Gastrocnemius medialis (tissue), 4 donors: ENCODE data around the gene FOXJ1. TPM values are rescaled to one million over a fixed set of nuclear protein-coding genes. Genes with fewer than 3 reads are reported as not detected.

Experiments used
- ATAC-seq, 2 donors: fragments of 150-250 bp; one replicate each; pipeline ENCODE4 v1.9.1; 2016
- DNase-seq, 2 donors: peaks; one replicate each; pipeline ENCODE4 v3.0.0-alpha.2; 2019
- H3K27ac ChIP-seq, 4 donors: fragments of 200-600 bp; sonication (generic); 1 replicate in 1 of 4; 2 replicates in 3 of 4; pipeline ENCODE4 v1.5.1; 2016 to 2018; ENCODE audit warnings: mild to moderate bottlenecking in 2 of 4, moderate library complexity in 1 of 4
- H3K27me3 ChIP-seq, 3 donors: fragments of 200-600 bp; sonication (generic) in 2 of 3; 1 replicate in 1 of 3; 2 replicates in 2 of 3; pipeline versions ENCODE4 v1.5.1 to v1.6.0; 2016 to 2019; ENCODE audit warnings: mild to moderate bottlenecking in 1 of 3, moderate library complexity in 1 of 3
- H3K36me3 ChIP-seq, 2 donors: fragments of 200-600 bp; sonication (generic) in 1 of 2; one replicate each; pipeline ENCODE4 v1.5.1; 2017 to 2018
- H3K4me1 ChIP-seq, 2 donors: fragments of 200-600 bp; sonication (generic) in 1 of 2; one replicate each; pipeline ENCODE4 v1.5.1; 2016 to 2017; ENCODE audit warnings: mild to moderate bottlenecking in 2 of 2
- H3K4me3 ChIP-seq, 4 donors: fragments of 200-600 bp; sonication (generic) in 3 of 4; 1 replicate in 1 of 4; 2 replicates in 3 of 4; pipeline ENCODE4 v1.5.1; 2016 to 2019; ENCODE audit warnings: mild to moderate bottlenecking in 2 of 4
- H3K9me3 ChIP-seq, 3 donors: fragments of 200-600 bp; sonication (generic) in 2 of 3; 1 replicate in 1 of 3; 2 replicates in 2 of 3; pipeline ENCODE4 v1.5.1; 2016 to 2019
- POLR2A ChIP-seq, 2 donors: fragments of 450-650 bp; IDR thresholded peaks; one replicate each; pipeline ENCODE4 v1.6.1; 2017; ENCODE audit warnings: antibody characterized with exemption in 2 of 2, mild to moderate bottlenecking in 2 of 2, moderate library complexity in 2 of 2
- in situ Hi-C, 4 donors: fragments of 200-750 bp; cut with MboI; loops; one replicate each; pipeline versions ENCODE4 v1.15.0 to v1.8.0; 2017; ENCODE audit warnings: low sequenced_read_pairs in 4 of 4
- intact Hi-C: fragments of 100-400 bp; cut with DNase I; formaldehyde crosslinking; loops from one replicate; pipeline ENCODE4 v1.15.1; 2023; ENCODE audit warnings: low total_unique reads
- total RNA-seq, 4 donors: library from RNA; depleted of rRNA; stranded (reverse); fragments of >200 nt; gene quantifications; one replicate each; pipeline versions ENCODE4 v1.1.0 to v1.2.3, GENCODE V29; 2016
- TF ChIP-seq, protein P1 (sequence below), 5 experiments: fragments of 450-650 bp in 3 of 5; fragments of 200-600 bp in 2 of 5; sonication (generic) in 2 of 5; IDR thresholded peaks in 4 of 5; conservative IDR thresholded peaks in 1 of 5; 1 replicate in 4 of 5; 2 replicates in 1 of 5; pipeline ENCODE4 v1.5.1; 2016 to 2019; ENCODE audit warnings: antibody characterized with exemption in 5 of 5, mild to moderate bottlenecking in 3 of 5, moderate library complexity in 3 of 5

Gene FOXJ1
- total RNA-seq, 4 donors from 2014 or later, result 0.16 to 0.62 TPM; not detected in 2

DNA sequence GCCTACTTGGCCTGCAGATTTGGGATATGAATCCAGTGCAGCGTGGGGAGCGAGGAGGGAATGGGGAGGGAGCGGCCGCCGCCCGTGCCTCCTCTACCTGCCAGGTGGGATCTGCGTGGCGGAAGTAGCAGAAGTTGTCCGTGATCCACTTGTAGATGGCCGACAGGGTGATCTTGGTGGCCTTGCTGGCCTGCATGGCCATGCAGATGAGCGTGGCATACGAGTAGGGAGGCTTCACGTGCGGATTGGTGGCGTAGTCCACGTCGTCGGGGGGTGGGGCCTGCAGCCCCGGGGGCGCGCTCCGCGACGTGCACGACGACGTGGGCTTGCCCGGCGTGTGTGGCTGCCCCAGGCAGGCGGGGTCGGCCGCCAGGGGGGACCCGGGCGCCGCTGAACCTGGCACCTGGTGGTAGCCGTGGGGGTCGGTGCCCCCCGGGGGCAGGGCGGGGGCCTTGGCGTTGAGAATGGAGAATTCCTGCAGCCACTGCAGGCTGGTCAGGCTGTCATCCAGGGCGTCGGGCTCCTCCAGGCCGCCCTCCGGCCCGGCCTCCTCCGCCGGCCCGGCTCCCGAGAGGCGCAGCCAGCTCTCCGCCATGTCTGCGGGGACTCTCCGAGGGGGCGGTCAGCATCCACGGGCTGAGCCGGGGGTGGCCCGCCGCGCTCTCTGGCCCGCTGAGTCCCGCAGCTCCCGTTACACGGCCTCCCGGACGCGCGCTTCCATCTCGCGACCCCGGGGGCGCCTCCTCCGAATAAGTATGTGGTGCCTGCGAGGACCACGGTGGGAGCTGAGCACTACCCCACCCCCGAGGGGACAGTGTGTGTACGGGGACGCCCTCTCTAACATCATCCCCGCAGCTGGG is 1.0 kb downstream of the FOXJ1 start:
- Histone ChIP-seq H3K27ac (no peak overlapping the region), H3K36me3 (peaks cover 0 to 10% of the 10 kb centered on the region in 2 donors), H3K4me3 (no peak overlapping the region), H3K27me3 (peaks cover 47 to 51% (median 50%) of the 10 kb centered on the region in 3 donors), H3K9me3 (no peaks in the 10 kb centered on the region), H3K4me1 (peaks cover 23 to 28% of the 10 kb centered on the region in 2 donors)
- no peak for TF ChIP-seq POLR2A (IDR thresholded peaks at IDR 0.05)
- TF ChIP-seq, protein P1, sequence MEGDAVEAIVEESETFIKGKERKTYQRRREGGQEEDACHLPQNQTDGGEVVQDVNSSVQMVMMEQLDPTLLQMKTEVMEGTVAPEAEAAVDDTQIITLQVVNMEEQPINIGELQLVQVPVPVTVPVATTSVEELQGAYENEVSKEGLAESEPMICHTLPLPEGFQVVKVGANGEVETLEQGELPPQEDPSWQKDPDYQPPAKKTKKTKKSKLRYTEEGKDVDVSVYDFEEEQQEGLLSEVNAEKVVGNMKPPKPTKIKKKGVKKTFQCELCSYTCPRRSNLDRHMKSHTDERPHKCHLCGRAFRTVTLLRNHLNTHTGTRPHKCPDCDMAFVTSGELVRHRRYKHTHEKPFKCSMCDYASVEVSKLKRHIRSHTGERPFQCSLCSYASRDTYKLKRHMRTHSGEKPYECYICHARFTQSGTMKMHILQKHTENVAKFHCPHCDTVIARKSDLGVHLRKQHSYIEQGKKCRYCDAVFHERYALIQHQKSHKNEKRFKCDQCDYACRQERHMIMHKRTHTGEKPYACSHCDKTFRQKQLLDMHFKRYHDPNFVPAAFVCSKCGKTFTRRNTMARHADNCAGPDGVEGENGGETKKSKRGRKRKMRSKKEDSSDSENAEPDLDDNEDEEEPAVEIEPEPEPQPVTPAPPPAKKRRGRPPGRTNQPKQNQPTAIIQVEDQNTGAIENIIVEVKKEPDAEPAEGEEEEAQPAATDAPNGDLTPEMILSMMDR (IDR thresholded peaks at IDR 0.05 in 4 of 5, conservative IDR thresholded peaks at IDR 0.05 in 1 of 5), result peak in 1 of 5 experiments; percentile 15
- in situ Hi-C loops, result no loop called here
- ATAC-seq (no peak), DNase-seq (no peak)
- intact Hi-C loops, result loop anchor here (5.0 kb wide), 1 partner anchor 137 kb away; no protein-coding TSS in a partner anchor

DNA sequence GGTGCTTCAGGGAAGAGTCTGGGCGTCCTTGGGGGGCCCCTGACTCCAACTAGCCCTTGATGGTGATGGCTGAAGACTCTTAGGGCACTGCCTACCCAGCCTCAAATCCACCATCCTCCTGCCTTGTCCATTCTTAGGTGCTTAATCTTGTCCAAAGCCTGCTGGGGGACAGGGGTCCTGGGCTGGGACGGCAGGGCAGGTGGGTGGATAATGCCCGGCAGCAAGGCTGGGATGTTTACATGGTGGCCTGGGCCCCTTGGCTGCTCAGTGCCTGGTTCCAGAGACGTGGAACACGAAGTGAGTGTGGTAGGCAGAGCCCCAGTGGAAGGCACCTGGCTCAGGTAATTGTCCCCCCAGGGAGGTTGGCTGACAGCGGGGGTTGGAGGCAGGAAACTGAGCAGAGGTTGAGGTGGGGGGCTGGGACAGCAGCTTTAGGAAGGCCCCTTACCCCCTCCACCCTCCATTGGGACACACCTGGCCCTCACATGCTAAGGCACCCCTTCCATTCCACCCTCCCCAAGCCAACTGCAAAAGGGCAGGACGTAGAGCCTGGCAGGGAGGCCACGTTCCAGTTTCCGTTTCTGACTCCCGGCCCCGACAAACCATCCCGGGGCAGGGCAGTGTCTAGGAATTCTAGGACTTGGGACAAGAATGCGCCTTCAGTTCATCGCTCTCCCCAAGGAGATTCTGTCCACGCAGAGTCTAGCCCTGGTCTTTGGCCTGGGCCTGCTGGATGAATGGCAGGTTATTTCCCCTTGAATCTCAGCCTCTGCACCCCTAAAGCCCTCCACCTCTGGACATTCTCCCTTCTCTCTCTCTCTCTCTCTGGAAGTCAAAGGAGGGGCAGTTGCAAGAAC is 1.9 kb downstream of the FOXJ1 start:
- peaks cover 0 to under 1% of the 10 kb centered on the region in 2 donors for H3K36me3 ChIP-seq
- peaks cover 23 to 28% of the 10 kb centered on the region in 2 donors for H3K4me1 ChIP-seq
- ATAC-seq (no peak), DNase-seq (no peak)
- H3K9me3 ChIP-seq, result no peaks in the 10 kb centered on the region
- no peak overlapping the region for H3K4me3 ChIP-seq
- TF ChIP-seq POLR2A (IDR thresholded peaks at IDR 0.05), result no peak
- TF ChIP-seq, protein P1 (IDR thresholded peaks at IDR 0.05 in 4 of 5, conservative IDR thresholded peaks at IDR 0.05 in 1 of 5), result no peak
- intact Hi-C loops (no loop called here), in situ Hi-C loops (no loop called here)
- H3K27me3 ChIP-seq, result peaks cover 47 to 60% (median 56%) of the 10 kb centered on the region in 3 donors
- no peak overlapping the region for H3K27ac ChIP-seq

DNA sequence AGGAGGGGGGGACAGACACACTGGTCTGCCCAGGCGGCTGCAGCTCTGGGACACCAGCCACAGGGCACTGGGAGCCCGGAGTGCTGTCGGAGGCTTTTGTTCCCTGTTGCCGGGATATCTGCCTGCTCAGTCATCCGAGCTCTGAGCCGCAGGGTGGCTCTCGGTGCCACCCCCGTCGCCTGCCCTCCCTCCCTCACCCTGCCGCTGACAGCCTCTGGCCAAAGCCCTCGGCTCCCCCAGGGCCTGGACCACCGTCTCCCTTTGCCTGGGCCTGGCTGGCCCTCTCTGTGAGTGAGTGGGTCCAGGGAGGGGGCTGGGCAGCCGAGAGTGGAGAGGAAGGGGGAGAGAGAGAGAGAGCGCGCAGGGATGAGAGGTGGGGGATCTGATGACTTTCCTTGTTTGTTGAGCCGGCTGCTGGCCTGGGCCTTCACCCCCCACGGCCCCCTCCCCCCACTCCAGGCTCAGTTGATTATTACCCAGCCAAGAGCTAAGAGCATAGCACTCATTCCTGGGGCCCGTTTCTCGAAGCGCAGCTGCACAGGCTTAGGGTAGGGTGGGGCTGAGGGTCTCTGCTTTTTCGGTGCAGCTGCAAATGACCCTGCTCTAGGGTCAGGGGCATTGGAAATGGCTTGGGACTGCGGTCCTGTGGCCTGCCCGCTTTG is 2.7 kb downstream of the FOXJ1 start:
- H3K4me1 ChIP-seq, result peaks cover 20 to 28% of the 10 kb centered on the region in 2 donors
- ATAC-seq (no peak), DNase-seq (no peak)
- intact Hi-C loops, result no loop called here
- TF ChIP-seq, protein P1 (IDR thresholded peaks at IDR 0.05 in 4 of 5, conservative IDR thresholded peaks at IDR 0.05 in 1 of 5), result no peak
- no peak for TF ChIP-seq POLR2A (IDR thresholded peaks at IDR 0.05)
- no peak overlapping the region for H3K4me3 ChIP-seq
- no peaks in the 10 kb centered on the region for H3K36me3 ChIP-seq
- H3K9me3 ChIP-seq, result no peaks in the 10 kb centered on the region
- H3K27me3 ChIP-seq, result peaks cover 52 to 68% (median 59%) of the 10 kb centered on the region in 3 donors
- H3K27ac ChIP-seq, result no peak overlapping the region
- in situ Hi-C loops, result no loop called here

DNA sequence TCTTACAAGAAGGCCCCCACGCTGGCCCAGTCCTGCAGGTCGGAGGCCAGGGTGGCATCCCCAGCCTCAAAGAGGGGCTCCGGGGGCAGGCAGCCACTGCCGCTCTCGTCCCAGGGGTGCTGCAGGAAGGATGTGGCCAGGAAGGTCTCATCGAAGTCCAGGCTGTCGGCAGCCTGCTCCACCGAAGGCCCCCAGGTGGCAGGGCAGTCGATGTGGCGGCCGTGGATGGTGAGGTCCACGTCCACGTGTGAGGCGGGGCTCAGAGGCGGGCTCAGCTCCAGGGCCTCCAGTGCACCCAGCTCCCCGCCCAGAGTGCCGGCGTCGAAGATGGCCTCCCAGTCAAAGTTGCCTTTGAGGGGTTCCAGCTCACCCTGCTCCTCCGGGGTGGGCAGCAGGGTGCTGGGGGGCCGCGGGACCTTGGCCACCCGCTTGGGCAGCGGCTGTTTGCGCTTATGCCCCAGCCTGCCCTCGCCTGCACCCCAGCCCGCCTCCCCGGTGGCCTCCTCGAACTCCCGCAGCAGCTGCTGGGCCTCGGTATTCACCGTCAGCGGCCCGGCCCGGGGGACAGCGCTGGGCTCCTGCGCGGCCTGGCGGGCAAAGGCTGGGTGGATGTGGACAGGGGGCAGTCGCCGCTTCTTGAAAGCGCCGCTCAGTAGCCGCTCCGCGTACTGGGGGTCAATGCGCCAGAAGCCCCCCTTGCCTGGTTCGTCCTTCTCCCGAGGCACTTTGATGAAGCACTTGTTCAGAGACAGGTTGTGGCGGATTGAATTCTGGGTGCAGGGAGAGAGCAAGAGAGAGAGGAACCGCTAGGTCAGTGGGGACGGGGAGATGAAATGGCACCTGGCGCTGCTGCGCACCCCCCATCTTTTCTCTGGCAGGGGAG is 3.5 kb downstream of the FOXJ1 start:
- peaks cover 60 to 76% (median 65%) of the 10 kb centered on the region in 3 donors for H3K27me3 ChIP-seq
- intact Hi-C loops, result no loop called here
- H3K36me3 ChIP-seq, result no peaks in the 10 kb centered on the region
- no peak for ATAC-seq
- no peak for DNase-seq
- TF ChIP-seq POLR2A (IDR thresholded peaks at IDR 0.05), result no peak
- TF ChIP-seq, protein P1 (IDR thresholded peaks at IDR 0.05 in 4 of 5, conservative IDR thresholded peaks at IDR 0.05 in 1 of 5), result no peak
- H3K9me3 ChIP-seq, result no peaks in the 10 kb centered on the region
- peaks cover 20 to 28% of the 10 kb centered on the region in 2 donors for H3K4me1 ChIP-seq
- in situ Hi-C loops, result no loop called here
- no peak overlapping the region for H3K27ac ChIP-seq
- H3K4me3 ChIP-seq, result no peak overlapping the region
